ENCODE data around the gene FN3KRP.

- TF ChIP-seq CTCF (IDR thresholded peaks at IDR 0.05) (no peak), POLR2A (IDR thresholded peaks at IDR 0.05) (no peak)
Observed at GRCh38 chr17:82745524-82745923, 29.0 kb downstream of the FN3KRP start.
